ELR (cell line): Measurements from ENCODE around the gene PTRH1.
"Not testable (repeated sequence)": the region's sequence is repeated elsewhere in the genome, so short reads cannot be mapped to it uniquely, and the experiment has no call there.

Experiments
- DNase-seq: peaks from one replicate; pipeline ENCODE4 v3.0.0-alpha.2; 2015; ENCODE audit warnings: low read depth

Gene PTRH1, protein sequence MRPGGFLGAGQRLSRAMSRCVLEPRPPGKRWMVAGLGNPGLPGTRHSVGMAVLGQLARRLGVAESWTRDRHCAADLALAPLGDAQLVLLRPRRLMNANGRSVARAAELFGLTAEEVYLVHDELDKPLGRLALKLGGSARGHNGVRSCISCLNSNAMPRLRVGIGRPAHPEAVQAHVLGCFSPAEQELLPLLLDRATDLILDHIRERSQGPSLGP

DNA sequence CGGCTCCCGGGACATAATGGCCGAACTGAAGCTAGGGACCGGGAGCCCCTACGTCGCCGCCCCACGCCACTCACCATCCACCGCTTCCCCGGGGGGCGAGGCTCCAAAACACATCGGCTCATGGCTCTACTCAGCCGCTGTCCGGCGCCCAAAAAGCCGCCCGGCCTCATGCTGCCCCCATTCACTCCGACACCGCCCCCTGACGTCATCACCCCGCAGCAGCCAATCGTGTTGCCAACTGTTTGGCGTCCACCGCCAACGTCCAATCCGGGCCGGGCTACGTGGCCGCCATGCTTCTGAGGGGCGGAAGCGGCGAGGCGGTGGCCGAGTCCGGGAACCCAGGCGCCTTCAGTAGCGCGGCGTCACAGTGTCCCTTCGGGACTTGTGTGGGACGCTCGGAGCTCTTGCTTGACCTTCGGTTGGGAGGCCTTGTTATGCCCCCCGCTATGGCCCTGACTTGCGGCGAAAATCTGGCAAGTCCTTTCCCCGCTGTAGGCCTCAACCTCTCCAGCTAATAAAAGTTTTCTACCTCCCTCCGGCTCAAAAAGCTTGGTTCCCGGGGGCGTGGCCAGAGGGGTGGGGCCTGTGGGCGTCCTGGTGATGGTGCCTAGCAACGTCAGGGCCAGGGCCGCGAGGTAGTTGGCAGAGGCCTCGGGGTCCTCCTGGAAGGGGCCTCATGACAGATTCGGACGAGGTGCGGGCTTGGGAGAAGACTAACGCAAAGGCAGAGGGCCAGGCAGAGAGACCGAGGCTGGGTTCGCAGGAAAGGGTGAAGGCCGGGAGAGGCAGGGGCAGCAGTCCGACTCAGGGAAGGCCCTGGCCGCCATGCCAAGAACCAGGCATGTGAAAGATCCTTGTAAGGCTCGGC lies at the start of gene PTRH1, which contains the start of gene TTC16:
PTRH1 (minus strand) TSS at position 194 of the 868 bp plus-strand sequence; CDS start at position 170, 24 bp downstream.
TTC16 (plus strand) TSS at position 610 of the 868 bp plus-strand sequence; CDS start at position 677, 67 bp downstream.
- DNase-seq: peak; percentile 96

DNA sequence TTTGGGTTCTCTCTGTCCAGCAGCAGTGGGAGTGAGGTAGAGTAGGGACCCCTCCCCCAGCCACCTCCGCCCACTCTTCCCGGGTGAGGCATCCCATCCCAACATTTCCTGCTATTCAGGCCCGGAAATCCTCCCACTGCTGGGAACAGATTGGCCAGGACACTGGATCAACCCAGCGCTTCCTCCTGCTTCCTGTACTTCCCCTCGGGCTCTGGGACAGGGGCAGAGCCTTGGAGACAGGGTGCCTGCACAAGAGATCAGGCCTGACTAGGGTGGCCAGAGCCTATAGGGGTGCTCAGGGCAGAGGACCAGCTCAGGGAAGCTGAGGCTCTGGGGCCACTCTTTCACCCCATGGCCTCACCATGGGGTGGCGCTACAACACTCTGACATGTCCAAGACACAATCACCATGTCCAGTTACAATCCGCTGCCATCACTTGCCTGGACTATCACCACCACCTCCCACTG lies 48.5 kb upstream of the PTRH1 start:
- DNase-seq: peak; percentile 27

- no peak for DNase-seq
Measured at GRCh38 chr9:127762111-127762676, 46.7 kb upstream of the PTRH1 start.

GRCh38 chr9:127761491-127761956 lies 46.1 kb upstream of the PTRH1 start:
- DNase-seq: no peak

GRCh38 chr9:127761061-127761460 lies 45.6 kb upstream of the PTRH1 start:
- DNase-seq: no peak

GRCh38 chr9:127758843-127759242 lies 43.4 kb upstream of the PTRH1 start:
- DNase-seq: no peak

DNA sequence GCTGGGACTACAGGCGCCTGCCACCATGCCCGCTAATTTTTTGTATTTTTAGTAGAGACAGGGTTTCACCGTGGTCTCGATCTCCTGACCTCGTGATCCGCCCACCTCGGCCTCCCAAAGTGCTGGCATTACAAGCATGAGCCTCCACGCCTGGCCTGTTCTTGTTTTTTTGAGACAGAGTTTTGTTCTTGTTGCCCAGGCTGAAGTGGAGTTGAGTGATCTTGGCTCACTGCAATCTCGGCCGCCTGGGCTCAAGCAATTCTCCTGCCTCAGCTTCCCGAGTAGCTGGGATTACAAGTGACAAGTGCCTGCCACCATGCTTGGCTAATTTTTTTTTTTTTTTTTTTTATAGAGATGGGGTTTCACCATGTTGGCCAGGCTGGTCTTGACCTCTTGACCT lies 41.3 kb upstream of the PTRH1 start:
- not testable (repeated sequence) for DNase-seq

DNA sequence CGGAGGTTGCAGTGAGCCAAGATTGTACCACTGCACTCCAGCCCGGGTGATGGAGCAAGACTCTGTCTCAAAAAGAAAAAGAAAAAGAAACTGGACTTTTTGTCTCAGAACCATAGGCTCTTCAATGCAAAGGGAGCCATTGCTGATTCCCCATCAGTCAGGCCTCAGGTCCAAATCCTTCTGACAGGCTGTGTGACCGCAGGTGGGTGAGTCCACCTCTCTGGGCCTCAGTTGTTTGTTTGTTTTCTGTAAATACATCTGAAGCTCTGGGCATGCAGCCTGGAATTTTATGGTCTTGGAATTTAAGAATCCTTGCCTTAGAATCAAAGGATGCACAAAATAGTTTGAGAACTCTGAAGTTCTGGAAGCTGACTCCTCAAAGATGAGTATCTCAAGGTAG lies 40.8 kb upstream of the PTRH1 start:
- DNase-seq: no peak

DNA sequence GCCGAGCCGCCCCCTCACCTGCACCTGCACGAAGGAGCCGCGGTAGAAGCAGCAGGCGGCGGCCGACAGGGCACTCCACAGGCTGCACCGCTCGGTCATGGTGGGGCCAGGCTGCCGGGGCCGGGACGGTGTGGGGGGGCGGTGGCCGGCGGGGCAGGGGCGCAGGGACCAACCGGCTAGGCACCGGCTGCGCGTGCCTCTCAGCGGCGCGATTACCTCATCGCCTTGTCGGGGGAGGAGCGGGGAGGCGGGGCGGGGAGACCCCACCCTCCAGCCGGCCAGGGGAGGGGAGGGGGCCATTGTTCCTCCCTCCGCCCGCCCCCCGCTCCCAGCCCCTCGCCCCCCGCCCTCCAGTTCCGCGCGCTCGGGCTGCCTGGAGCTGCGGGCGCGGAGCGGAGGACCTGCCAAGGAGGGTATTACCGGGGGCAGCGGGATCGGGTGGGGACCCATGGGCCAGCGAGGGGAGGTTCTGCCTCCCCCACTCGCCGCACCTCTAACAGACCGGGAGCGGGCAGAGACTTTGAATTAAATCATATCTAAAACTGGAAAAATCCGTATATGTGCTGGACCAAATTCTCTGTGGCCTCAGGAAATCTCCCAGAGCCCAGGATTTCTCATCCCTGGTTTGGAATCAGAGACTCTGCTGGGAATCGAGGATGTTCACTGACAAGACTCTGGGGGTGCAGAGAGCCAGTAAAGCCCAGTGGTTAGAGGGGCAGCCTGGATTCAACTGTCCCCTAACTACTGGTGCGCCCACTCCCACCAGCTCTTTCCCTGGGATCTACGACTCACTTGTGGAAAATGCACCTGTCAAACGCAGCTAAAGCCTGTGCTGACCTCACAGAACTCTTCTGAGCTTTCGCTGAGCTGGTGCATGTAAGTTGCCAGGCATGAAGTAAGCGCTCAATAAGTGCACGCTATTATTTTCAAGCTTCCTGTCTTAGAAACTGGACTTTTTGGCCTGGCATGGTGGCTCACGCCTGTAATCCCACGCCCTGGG lies 39.9 kb upstream of the PTRH1 start:
- no peak for DNase-seq

DNA sequence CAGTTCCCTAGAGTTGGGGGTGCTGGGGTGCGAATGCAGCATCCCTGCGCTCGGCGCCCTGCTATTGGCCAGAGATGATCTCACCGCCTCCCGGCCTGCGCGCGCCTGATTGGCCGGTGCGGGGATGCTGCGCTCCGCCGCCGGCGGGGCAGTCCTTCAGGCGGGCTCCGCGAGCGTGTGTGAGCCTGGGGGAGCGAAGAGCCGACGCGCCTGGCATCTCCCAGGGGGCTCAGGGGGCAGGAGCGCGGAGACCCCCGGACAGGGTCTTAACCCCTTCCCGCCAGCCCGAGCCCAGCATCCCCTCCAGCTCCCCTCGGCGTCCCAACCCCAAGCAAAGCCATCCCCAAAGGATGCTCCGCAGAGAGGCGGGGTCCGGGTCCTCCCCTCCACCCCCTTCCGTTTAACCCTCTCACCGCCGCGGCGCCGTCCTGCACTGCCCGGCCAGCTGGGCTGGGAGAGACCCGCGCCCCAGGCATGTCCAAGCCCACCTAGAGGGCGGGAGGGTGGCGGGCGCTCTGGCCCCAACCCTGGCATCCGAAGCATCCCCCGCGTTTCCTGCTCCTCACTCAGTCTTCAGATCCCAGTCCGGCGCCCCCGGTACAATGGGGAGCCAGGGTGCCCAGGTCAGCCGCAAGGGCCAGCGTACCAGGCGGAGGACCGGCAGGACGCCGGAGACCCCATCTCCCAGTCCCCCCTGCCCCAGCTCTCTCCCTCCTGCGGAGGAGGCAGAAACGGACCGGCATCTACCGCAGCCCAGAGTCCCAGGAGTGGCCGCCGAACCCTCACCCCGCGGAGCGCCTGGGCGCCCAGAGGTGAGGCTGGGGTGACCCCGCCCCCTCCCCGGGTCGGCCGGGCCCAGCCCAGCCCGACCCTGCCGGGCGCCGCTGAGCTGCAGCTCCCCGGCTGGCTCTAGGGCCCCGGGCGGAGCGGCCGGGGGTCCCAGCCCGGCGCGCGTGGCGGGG lies 38.9 kb upstream of the PTRH1 start:
- peak; percentile 42 for DNase-seq

- no peak for DNase-seq
Measured at GRCh38 chr9:127753622-127754021, 38.2 kb upstream of the PTRH1 start.

DNA sequence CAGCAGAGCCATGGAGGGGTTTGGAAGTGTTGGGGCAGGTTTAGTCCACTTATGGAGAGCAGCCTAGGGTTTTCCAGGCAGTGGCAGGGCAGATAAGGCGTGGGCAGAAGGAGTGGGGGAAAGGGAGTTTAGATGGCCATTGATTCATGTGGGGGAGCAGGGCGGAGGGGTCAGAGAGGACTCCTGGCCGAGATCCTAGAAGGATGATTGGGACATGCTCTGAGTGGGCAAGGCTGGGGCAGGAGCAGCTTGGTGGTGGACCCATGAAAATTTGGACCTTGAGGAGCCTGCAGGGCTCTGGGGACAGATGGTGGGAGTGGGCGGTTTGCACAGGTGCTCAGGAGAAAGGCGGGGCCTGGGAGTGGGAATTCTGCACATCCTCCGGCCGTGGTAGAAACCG lies 37.7 kb upstream of the PTRH1 start:
- no peak for DNase-seq

DNA sequence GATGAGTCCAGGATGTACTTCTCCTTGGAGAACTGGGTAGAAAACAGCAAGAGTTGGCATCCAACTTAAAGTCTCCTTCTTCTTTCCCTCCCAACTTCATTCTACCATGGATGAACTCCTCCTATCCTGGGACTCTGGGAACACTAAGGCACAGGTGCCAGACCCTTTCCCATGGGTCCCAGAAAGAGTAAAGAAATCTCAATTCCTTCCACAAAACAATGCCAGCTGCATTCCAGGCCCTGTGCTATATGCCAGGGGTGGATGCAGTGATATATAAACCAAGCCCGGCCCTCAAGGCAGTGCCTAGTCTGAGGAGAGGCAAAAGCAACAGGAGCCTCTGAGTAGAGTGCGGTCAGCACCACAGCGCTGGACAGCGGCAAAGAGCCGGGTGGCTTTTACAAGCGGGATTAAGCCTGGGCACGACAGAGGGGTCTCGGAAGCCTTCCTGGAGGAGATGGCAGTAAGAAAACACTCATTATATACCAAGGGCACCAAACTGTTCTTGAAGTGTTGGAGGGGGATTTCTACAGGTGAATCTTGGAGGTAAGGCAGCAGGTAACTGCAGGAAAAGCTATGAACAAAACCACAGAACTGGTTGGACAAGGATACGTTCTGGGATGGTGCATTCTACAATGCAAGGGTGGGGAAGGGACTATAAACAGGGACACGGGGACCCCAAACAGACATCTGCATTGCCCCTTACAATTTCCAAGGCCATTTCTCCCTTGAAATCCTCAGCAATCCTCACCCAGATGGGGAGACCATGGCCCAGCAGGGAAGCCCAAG lies 36.0 kb upstream of the PTRH1 start:
- DNase-seq: peak; percentile 34

- no peak for DNase-seq
Measured at GRCh38 chr9:127749090-127749787, 33.8 kb upstream of the PTRH1 start.

- no peak for DNase-seq
Measured at GRCh38 chr9:127746959-127747569, 31.6 kb upstream of the PTRH1 start.

GRCh38 chr9:127744398-127745110 lies 29.1 kb upstream of the PTRH1 start:
- no peak for DNase-seq

DNA sequence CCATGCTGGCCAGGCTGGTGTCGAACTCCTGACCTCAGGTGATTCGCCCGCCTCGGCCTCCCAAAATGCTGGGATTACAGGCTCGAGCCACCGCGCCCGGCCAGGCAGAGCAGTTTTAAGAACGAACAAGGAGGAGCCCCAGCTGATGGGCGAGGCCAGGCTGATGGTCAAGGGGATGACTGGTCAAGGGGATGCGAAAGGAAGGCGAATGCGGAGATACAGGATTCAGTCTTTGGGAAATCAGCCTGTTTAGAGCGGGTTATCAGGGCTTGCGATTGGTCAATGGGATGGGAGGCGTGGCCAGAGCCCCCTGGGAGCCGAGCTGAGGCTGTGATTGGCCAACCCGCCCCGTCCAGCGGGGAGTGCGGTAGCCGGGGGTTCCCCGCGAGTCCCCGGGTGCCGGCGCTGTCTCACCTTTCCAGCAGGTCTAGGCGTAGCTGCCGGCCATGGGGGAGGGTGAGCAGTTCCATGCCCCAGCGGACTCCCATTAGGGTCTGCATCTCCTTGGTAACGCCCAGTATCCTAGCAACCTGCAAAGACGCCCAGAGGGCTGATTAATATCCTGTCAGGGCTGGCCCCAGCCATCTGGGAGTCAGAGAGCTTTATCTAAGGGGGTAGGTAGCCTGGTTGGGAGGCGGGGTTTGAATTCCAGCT lies 27.1 kb upstream of the PTRH1 start:
- DNase-seq: peak; percentile 97
